ENCODE measurements around the gene CORO2B. TPM values are rescaled to one million over a fixed set of nuclear protein-coding genes. Genes with fewer than 3 reads are reported as not detected.

Gene CORO2B
- polyA plus RNA-seq, 1 of the 3 experiments (the other 2 are of a cell fraction): 3.6 TPM

DNA sequence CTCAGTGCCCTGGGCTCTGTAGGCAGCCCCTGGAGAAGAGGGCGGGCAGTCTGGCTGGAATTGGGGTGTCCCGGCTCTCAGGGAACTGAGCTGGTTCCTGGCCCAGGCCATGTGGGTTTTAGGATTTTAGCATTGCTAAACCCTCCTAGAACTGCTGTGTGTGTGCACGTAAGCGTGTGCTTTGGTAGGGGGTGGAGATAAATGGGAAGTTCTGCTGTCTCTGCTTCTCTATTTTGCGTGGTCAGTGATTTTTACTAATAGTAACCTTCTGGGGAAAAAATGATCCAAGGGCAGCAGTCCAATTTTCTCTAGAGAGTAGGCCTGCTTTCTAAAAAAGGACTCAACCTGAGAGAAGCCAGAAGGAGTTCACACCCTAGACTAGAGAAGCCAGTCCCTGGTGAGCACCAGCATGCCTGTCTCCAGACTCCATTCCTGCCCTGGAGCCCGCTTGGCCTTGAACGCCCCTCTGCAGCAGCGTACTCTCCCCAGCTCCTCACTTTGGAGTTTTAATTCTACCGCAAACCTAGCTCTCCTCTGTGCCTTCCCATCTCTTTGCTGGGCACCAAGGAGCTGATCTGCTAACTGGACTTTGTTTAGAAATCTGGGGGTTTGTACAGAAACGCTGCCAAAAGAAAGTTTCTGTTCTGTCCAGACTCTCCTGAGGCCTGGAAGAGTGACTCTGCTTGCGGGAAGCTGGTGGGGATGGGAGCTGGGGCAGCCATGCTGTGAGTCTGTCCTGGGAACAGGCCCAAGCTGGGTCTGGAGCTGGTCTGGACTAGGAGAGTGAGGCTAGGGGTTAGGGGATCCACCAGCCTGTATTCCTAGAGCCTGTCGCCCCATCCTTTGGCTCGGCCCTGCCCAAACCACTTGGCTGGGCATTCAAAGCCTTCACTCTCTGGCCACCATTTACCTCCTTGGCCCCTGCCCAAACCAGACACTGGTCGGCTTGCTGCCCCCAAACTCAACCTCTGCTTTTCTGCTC, 19.7 kb downstream of the CORO2B start:
- POLR2A ChIA-PET: no interaction called here
- no peaks in the 10 kb centered on the region for H3F3A ChIP-seq (replicated peaks; ENCODE audit: insufficient read depth)
- no peak overlapping the region for H3K4me3 ChIP-seq (ENCODE audit: low read depth in 2 of 2, low read length in 1 of 2)
- WGBS (ENCODE audit: low lambda C conversion rate): 95% methylated on average over 12 of the region's 14 CpGs
- no peaks in the 10 kb centered on the region for H3K27me3 ChIP-seq (ENCODE audit: insufficient read depth)
- CTCF ChIA-PET: interaction anchor here (1.6 to 2.3 kb wide), 3 partner anchors 8 to 75 kb away, joined by 5 to 10 read pairs (median 5); no protein-coding TSS in a partner anchor
- TF ChIP-seq FOSL2 (IDR thresholded peaks at IDR 0.05; ENCODE audit: borderline replicate concordance, low read depth) (no peak), SIN3A (IDR thresholded peaks at IDR 0.05; ENCODE audit: borderline replicate concordance, low read depth, low read length) (no peak), SMC3 (IDR thresholded peaks at IDR 0.05; ENCODE audit: low read depth, low read length) (no peak), GATA2 (CRISPR knock-in tag; IDR thresholded peaks at IDR 0.05) (no peak), NRF1 (IDR thresholded peaks at IDR 0.05; ENCODE audit: low read depth, low read length) (no peak), FOXM1 (IDR thresholded peaks at IDR 0.05; ENCODE audit: low read depth) (no peak), RXRA (IDR thresholded peaks at IDR 0.05; ENCODE audit: borderline replicate concordance, low read depth) (no peak), TCF12 (IDR thresholded peaks at IDR 0.05) (no peak), EP300 (IDR thresholded peaks at IDR 0.05; ENCODE audit: borderline replicate concordance in 1 of 2, low read depth in 1 of 2, low read length in 1 of 2) (no peak), NFIC (IDR thresholded peaks at IDR 0.05; ENCODE audit: borderline replicate concordance) (no peak), YY1 (IDR thresholded peaks at IDR 0.05; ENCODE audit: low read depth) (no peak), JUND (IDR thresholded peaks at IDR 0.05) (no peak), MXI1 (IDR thresholded peaks at IDR 0.05; ENCODE audit: low read depth, low read length) (no peak)
- TF ChIP-seq, protein P1, sequence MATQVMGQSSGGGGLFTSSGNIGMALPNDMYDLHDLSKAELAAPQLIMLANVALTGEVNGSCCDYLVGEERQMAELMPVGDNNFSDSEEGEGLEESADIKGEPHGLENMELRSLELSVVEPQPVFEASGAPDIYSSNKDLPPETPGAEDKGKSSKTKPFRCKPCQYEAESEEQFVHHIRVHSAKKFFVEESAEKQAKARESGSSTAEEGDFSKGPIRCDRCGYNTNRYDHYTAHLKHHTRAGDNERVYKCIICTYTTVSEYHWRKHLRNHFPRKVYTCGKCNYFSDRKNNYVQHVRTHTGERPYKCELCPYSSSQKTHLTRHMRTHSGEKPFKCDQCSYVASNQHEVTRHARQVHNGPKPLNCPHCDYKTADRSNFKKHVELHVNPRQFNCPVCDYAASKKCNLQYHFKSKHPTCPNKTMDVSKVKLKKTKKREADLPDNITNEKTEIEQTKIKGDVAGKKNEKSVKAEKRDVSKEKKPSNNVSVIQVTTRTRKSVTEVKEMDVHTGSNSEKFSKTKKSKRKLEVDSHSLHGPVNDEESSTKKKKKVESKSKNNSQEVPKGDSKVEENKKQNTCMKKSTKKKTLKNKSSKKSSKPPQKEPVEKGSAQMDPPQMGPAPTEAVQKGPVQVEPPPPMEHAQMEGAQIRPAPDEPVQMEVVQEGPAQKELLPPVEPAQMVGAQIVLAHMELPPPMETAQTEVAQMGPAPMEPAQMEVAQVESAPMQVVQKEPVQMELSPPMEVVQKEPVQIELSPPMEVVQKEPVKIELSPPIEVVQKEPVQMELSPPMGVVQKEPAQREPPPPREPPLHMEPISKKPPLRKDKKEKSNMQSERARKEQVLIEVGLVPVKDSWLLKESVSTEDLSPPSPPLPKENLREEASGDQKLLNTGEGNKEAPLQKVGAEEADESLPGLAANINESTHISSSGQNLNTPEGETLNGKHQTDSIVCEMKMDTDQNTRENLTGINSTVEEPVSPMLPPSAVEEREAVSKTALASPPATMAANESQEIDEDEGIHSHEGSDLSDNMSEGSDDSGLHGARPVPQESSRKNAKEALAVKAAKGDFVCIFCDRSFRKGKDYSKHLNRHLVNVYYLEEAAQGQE (IDR thresholded peaks at IDR 0.05; ENCODE audit: low read depth, low read length): no peak
- TF ChIP-seq, protein P2, sequence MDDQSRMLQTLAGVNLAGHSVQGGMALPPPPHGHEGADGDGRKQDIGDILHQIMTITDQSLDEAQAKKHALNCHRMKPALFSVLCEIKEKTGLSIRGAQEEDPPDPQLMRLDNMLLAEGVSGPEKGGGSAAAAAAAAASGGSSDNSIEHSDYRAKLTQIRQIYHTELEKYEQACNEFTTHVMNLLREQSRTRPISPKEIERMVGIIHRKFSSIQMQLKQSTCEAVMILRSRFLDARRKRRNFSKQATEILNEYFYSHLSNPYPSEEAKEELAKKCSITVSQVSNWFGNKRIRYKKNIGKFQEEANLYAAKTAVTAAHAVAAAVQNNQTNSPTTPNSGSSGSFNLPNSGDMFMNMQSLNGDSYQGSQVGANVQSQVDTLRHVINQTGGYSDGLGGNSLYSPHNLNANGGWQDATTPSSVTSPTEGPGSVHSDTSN (IDR thresholded peaks at IDR 0.05): no peak
- TF ChIP-seq, protein P3, sequence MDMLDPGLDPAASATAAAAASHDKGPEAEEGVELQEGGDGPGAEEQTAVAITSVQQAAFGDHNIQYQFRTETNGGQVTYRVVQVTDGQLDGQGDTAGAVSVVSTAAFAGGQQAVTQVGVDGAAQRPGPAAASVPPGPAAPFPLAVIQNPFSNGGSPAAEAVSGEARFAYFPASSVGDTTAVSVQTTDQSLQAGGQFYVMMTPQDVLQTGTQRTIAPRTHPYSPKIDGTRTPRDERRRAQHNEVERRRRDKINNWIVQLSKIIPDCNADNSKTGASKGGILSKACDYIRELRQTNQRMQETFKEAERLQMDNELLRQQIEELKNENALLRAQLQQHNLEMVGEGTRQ (IDR thresholded peaks at IDR 0.05; ENCODE audit: borderline replicate concordance, low read depth, low read length): no peak
- TF ChIP-seq, protein P4, sequence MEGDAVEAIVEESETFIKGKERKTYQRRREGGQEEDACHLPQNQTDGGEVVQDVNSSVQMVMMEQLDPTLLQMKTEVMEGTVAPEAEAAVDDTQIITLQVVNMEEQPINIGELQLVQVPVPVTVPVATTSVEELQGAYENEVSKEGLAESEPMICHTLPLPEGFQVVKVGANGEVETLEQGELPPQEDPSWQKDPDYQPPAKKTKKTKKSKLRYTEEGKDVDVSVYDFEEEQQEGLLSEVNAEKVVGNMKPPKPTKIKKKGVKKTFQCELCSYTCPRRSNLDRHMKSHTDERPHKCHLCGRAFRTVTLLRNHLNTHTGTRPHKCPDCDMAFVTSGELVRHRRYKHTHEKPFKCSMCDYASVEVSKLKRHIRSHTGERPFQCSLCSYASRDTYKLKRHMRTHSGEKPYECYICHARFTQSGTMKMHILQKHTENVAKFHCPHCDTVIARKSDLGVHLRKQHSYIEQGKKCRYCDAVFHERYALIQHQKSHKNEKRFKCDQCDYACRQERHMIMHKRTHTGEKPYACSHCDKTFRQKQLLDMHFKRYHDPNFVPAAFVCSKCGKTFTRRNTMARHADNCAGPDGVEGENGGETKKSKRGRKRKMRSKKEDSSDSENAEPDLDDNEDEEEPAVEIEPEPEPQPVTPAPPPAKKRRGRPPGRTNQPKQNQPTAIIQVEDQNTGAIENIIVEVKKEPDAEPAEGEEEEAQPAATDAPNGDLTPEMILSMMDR (IDR thresholded peaks at IDR 0.05): no peak
- TF ChIP-seq, protein P5, sequence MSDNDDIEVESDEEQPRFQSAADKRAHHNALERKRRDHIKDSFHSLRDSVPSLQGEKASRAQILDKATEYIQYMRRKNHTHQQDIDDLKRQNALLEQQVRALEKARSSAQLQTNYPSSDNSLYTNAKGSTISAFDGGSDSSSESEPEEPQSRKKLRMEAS (IDR thresholded peaks at IDR 0.05; ENCODE audit: low read depth): no peak
- TF ChIP-seq, protein P6, sequence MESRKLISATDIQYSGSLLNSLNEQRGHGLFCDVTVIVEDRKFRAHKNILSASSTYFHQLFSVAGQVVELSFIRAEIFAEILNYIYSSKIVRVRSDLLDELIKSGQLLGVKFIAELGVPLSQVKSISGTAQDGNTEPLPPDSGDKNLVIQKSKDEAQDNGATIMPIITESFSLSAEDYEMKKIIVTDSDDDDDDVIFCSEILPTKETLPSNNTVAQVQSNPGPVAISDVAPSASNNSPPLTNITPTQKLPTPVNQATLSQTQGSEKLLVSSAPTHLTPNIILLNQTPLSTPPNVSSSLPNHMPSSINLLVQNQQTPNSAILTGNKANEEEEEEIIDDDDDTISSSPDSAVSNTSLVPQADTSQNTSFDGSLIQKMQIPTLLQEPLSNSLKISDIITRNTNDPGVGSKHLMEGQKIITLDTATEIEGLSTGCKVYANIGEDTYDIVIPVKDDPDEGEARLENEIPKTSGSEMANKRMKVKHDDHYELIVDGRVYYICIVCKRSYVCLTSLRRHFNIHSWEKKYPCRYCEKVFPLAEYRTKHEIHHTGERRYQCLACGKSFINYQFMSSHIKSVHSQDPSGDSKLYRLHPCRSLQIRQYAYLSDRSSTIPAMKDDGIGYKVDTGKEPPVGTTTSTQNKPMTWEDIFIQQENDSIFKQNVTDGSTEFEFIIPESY (IDR thresholded peaks at IDR 0.05; ENCODE audit: borderline replicate concordance, low read depth): no peak
- H3K4me2 ChIP-seq: no peak overlapping the region
- H4K20me1 ChIP-seq (ENCODE audit: insufficient read depth): no peaks in the 10 kb centered on the region
- H3K79me2 ChIP-seq (ENCODE audit: insufficient read depth): no peaks in the 10 kb centered on the region
- H3K4me1 ChIP-seq (ENCODE audit: control insufficient read depth in 1 of 2, insufficient read depth in 2 of 2, low read depth in 1 of 2, low read length in 1 of 2): peaks cover 16 to 36% of the 10 kb centered on the region in 2 experiments; a peak in 3 of 4 replicates
- no peak for DNase-seq
- H2AFZ ChIP-seq (ENCODE audit: low read depth): no peak overlapping the region
- H3K9me3 ChIP-seq: no peaks in the 10 kb centered on the region
- H3K9me2 ChIP-seq: no peaks in the 10 kb centered on the region
- no peak overlapping the region for H3K9ac ChIP-seq
- no peaks in the 10 kb centered on the region for H3K36me3 ChIP-seq (replicated peaks in 1 of 2; ENCODE audit: control insufficient read depth in 1 of 2, insufficient read depth in 2 of 2, low read length in 1 of 2)
- H3K27ac ChIP-seq (ENCODE audit: low read depth in 2 of 2, low read length in 1 of 2): peak overlapping the region; percentile 52 to 54; a peak in 2 of 4 replicates
